NB4 (cell line): ENCODE results near the gene ZCCHC7.

Experiments
- MYC ChIP-seq: IDR thresholded peaks from 2 replicates; pipeline ENCODE4 v1.6.1; 2011; ENCODE audit warnings: low read depth, low read length
- POLR2A ChIP-seq: IDR thresholded peaks from 2 replicates; pipeline ENCODE4 v1.6.1; 2011; ENCODE audit warnings: mild to moderate bottlenecking; ENCODE audit not compliant: insufficient read length; ENCODE audit errors: extremely low read depth
- TF ChIP-seq, protein P1 (sequence below): IDR thresholded peaks from one replicate; pipeline ENCODE4 v1.5.1; 2012; ENCODE audit warnings: low read depth, low read length

DNA sequence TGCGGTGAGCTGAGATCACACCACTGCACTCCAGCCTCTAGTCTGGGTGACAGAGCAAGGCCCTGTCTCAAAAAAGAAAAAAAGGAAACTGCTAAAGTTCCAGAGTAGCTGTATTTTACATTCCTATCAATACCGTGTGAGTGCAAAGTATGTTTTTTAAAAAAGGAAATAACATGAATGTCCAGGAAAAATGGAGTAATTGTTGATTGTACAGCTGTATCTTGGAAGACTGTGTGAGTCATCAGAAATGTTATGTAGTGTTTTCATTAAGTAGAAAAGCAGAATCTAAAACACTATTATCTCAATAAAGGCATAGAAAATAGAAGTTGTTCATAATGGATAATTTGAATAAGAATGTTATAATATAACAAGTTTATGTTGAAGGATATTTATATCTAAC lies 53.9 kb downstream of the ZCCHC7 start:
- TF ChIP-seq POLR2A, result no peak
- TF ChIP-seq MYC, result no peak
- TF ChIP-seq, protein P1, sequence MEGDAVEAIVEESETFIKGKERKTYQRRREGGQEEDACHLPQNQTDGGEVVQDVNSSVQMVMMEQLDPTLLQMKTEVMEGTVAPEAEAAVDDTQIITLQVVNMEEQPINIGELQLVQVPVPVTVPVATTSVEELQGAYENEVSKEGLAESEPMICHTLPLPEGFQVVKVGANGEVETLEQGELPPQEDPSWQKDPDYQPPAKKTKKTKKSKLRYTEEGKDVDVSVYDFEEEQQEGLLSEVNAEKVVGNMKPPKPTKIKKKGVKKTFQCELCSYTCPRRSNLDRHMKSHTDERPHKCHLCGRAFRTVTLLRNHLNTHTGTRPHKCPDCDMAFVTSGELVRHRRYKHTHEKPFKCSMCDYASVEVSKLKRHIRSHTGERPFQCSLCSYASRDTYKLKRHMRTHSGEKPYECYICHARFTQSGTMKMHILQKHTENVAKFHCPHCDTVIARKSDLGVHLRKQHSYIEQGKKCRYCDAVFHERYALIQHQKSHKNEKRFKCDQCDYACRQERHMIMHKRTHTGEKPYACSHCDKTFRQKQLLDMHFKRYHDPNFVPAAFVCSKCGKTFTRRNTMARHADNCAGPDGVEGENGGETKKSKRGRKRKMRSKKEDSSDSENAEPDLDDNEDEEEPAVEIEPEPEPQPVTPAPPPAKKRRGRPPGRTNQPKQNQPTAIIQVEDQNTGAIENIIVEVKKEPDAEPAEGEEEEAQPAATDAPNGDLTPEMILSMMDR, result no peak
